Endothelial cell (in vitro differentiated cells): ENCODE data around the gene TAGLN2. TPM values are rescaled to one million over a fixed set of nuclear protein-coding genes. Genes with fewer than 3 reads are reported as not detected.
A peak's percentile ranks its signal among the peaks of the same experiment; 100 is the strongest.

Experiments
- DNase-seq: peaks from one replicate; pipeline ENCODE4 v3.0.0; 2021; ENCODE audit warnings: low spot score
- H3K27ac Mint-ChIP-seq: one replicate; pipeline ENCODE4 v1.8.0; 2021; ENCODE audit warnings: mixed read lengths, inconsistent platforms; ENCODE audit not compliant: unreplicated experiment
- H3K27me3 Mint-ChIP-seq: one replicate; pipeline ENCODE4 v1.8.0; 2021; ENCODE audit warnings: mild to moderate bottlenecking, moderate library complexity, mixed read lengths, inconsistent platforms; ENCODE audit not compliant: unreplicated experiment
- H3K36me3 Mint-ChIP-seq: one replicate; pipeline ENCODE4 v1.8.0; 2021; ENCODE audit warnings: mild to moderate bottlenecking, low read depth, mixed read lengths, inconsistent platforms; ENCODE audit not compliant: unreplicated experiment
- H3K4me1 Mint-ChIP-seq: one replicate; pipeline ENCODE4 v1.8.0; 2021; ENCODE audit warnings: mild to moderate bottlenecking, mixed read lengths, inconsistent platforms; ENCODE audit not compliant: unreplicated experiment
- H3K4me3 Mint-ChIP-seq: one replicate; pipeline ENCODE4 v1.8.0; 2021; ENCODE audit warnings: mild to moderate bottlenecking, mixed read lengths, inconsistent platforms; ENCODE audit not compliant: unreplicated experiment
- H3K9me3 Mint-ChIP-seq: one replicate; pipeline ENCODE4 v1.8.0; 2021; ENCODE audit warnings: mixed read lengths, inconsistent platforms; ENCODE audit not compliant: unreplicated experiment
- CTCF ChIP-seq: fragments of 200-600 bp; sonication (generic); IDR thresholded peaks from one replicate; pipeline ENCODE4 v1.5.0; 2021; ENCODE audit warnings: antibody characterized with exemption; ENCODE audit not compliant: unreplicated experiment
- total RNA-seq: library from RNA; stranded (reverse); fragmentation: NEBNext Ultra II Directional; extraction: Animal tissue kit (Norgen Biotek cat#: 25700); gene quantifications from one replicate; pipeline ENCODE4 v1.2.1, GENCODE V29; 2021; ENCODE audit not compliant: unreplicated experiment

The TAGLN2 gene
- total RNA-seq, 1 donor from 2014 or later = 95.2 TPM

- DNase-seq = no peak
- peak overlapping the region; percentile 52 for H3K4me3 Mint-ChIP-seq
- TF ChIP-seq CTCF = no peak
- H3K36me3 Mint-ChIP-seq = peaks cover 50% of the 10 kb centered on the region
- H3K27me3 Mint-ChIP-seq = peaks cover 25% of the 10 kb centered on the region
- H3K27ac Mint-ChIP-seq = peak overlapping the region; percentile 52
- peaks cover 26% of the 10 kb centered on the region for H3K4me1 Mint-ChIP-seq
- no peaks in the 10 kb centered on the region for H3K9me3 Mint-ChIP-seq
Observed at GRCh38 chr1:159917533-159918351, 7.6 kb downstream of the TAGLN2 start.

- peaks cover 15% of the 10 kb centered on the region for H3K27me3 Mint-ChIP-seq
- H3K4me1 Mint-ChIP-seq = peaks cover 27% of the 10 kb centered on the region
- H3K9me3 Mint-ChIP-seq = no peaks in the 10 kb centered on the region
- H3K36me3 Mint-ChIP-seq = peaks cover 45% of the 10 kb centered on the region
- no peak for TF ChIP-seq CTCF
- H3K27ac Mint-ChIP-seq = peak overlapping the region; percentile 86
- no peak for DNase-seq
- H3K4me3 Mint-ChIP-seq = no peak overlapping the region
Observed at GRCh38 chr1:159916242-159917051, 8.9 kb downstream of the TAGLN2 start.

GRCh38 chr1:159915571-159916241, 9.6 kb downstream of the TAGLN2 start:
- no peak for TF ChIP-seq CTCF
- Mint-ChIP-seq H3K4me3 (no peak overlapping the region), H3K27me3 (peaks cover 14% of the 10 kb centered on the region), H3K4me1 (peaks cover 35% of the 10 kb centered on the region), H3K9me3 (no peaks in the 10 kb centered on the region), H3K36me3 (peaks cover 44% of the 10 kb centered on the region), H3K27ac (peak overlapping the region; percentile 86)
- DNase-seq = no peak

GRCh38 chr1:159914252-159915018, 10.9 kb downstream of the TAGLN2 start:
- no peaks in the 10 kb centered on the region for H3K9me3 Mint-ChIP-seq
- peaks cover 32% of the 10 kb centered on the region for H3K36me3 Mint-ChIP-seq
- H3K27me3 Mint-ChIP-seq = peaks cover 18% of the 10 kb centered on the region
- peak overlapping the region; percentile 71 for H3K27ac Mint-ChIP-seq
- TF ChIP-seq CTCF = no peak
- H3K4me1 Mint-ChIP-seq = peaks cover 45% of the 10 kb centered on the region
- H3K4me3 Mint-ChIP-seq = no peak overlapping the region
- DNase-seq = no peak
